GM20000 (cell line): ENCODE data around the gene PAPSS2.

Experiments
- DNase-seq: peaks from one replicate; pipeline ENCODE4 v3.0.0; 2012; ENCODE audit warnings: low spot score
- TF ChIP-seq, protein P1 (sequence below): IDR thresholded peaks from 2 replicates; pipeline ENCODE4 v1.5.1; 2012; ENCODE audit warnings: mild to moderate bottlenecking, control low read depth; ENCODE audit errors: extremely low read depth, missing control alignments

The PAPSS2 gene

GRCh38 chr10:87700031-87700796 lies 40.5 kb downstream of the PAPSS2 start:
- DNase-seq = no peak
- TF ChIP-seq, protein P1, sequence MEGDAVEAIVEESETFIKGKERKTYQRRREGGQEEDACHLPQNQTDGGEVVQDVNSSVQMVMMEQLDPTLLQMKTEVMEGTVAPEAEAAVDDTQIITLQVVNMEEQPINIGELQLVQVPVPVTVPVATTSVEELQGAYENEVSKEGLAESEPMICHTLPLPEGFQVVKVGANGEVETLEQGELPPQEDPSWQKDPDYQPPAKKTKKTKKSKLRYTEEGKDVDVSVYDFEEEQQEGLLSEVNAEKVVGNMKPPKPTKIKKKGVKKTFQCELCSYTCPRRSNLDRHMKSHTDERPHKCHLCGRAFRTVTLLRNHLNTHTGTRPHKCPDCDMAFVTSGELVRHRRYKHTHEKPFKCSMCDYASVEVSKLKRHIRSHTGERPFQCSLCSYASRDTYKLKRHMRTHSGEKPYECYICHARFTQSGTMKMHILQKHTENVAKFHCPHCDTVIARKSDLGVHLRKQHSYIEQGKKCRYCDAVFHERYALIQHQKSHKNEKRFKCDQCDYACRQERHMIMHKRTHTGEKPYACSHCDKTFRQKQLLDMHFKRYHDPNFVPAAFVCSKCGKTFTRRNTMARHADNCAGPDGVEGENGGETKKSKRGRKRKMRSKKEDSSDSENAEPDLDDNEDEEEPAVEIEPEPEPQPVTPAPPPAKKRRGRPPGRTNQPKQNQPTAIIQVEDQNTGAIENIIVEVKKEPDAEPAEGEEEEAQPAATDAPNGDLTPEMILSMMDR = no peak

GRCh38 chr10:87702260-87702972 lies 42.7 kb downstream of the PAPSS2 start:
- TF ChIP-seq, protein P1 = no peak
- DNase-seq = no peak

DNA sequence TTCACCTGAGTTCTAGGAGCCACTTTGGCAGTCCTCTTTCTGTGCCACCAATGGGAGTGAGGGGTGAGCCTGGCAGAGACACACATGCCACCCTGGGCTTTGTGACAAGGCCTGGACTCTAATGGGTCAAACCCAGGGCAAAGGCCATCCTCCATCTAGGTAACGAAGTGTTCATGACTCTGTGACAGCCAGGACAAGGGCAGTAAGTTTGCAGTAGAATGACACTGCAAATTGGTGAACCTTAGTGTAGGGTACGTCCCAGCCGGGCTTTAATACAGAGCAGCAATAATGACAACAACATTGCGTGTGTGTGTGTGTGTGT lies 43.3 kb downstream of the PAPSS2 start:
- no peak for DNase-seq
- TF ChIP-seq, protein P1 = no peak

- TF ChIP-seq, protein P1 = no peak
- DNase-seq = no peak
These were observed 44.1 kb downstream of the PAPSS2 start for GRCh38 chr10:87703771-87704170.

GRCh38 chr10:87705339-87705738 lies 45.7 kb downstream of the PAPSS2 start:
- no peak for DNase-seq
- TF ChIP-seq, protein P1 = no peak

GRCh38 chr10:87706731-87707130 lies 47.1 kb downstream of the PAPSS2 start:
- TF ChIP-seq, protein P1 = no peak

GRCh38 chr10:87707254-87707653 lies 47.6 kb downstream of the PAPSS2 start:
- no peak for DNase-seq
- TF ChIP-seq, protein P1 = no peak

More at GRCh38 chr10:87706731-87707130, 47.1 kb downstream of the PAPSS2 start:
- no peak for DNase-seq
